GM12864 (cell line): ENCODE measurements around the gene GSC2.

Experiments
- DNase-seq: peaks from one replicate; pipeline ENCODE4 v3.0.0-alpha.2; 2011; ENCODE audit warnings: low read depth
- H3K4me3 ChIP-seq: 2 replicates; pipeline ENCODE4 v1.5.1; 2011; ENCODE audit warnings: mild to moderate bottlenecking, low read depth, low read length, control low read depth
- CTCF ChIP-seq: IDR thresholded peaks from 2 replicates; pipeline ENCODE4 v1.5.1; 2011; ENCODE audit warnings: low read depth, mild to moderate bottlenecking, moderate library complexity, low read length, control low read depth, inconsistent platforms; ENCODE audit errors: missing control alignments

The GSC2 gene

DNA sequence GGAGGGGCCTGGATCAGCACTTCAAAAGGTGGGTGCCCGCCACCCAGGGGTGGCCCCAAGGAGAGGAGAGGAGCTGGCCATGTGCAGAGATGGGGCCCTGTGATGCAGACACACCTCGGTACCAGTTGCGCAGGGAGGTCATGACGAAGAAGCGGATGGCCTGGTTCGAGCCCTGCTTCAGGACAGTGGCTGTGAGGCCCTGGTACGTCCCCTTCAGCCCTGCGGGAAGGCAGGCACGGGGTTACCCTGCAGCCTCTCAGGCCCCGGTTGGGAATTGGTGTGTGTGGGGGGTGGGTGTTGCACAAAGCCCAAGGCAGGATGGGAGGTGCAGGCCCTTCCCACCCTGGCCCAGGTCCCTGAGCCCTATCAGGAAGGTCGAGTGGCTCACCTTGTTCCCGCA is 26.6 kb upstream of the GSC2 start:
- H3K4me3 ChIP-seq: no peak overlapping the region; the same call in 1 of the 2 replicates
- DNase-seq: no peak

GRCh38 chr22:19176175-19176643 is 26.1 kb upstream of the GSC2 start:
- no peak for TF ChIP-seq CTCF
- DNase-seq: no peak
- H3K4me3 ChIP-seq: no peak overlapping the region

More for the DNA sequence above, 26.6 kb upstream of the GSC2 start:
- TF ChIP-seq CTCF: no peak

DNA sequence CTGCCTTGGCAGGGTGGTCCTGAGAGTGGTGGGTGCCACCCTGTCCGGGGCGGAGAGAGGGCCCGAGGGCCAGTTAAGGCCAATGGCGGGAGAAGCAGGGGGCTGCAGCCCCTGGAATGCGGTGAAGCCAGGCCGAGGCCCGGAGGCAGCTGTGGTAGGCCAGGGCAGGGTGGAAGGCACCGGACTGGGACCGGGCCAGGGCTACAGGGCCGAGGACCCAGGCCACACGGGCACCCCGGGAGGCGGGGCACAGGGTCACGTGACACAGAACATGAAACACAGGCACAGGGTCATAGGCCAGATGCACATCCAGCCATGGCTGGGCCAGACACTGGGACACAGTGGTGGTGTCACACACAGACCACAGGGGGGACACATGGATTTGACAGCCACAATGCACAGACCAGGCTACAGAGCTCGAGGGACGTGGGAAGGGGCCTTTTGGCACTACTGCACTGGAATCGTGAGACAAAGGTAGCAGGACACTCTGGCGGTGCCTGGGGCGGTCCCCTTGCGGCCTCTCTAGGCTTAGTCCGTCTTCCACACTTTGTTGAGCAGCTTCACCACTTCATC is 25.6 kb upstream of the GSC2 start:
- DNase-seq: no peak
- TF ChIP-seq CTCF: no peak
- no peak overlapping the region for H3K4me3 ChIP-seq

DNA sequence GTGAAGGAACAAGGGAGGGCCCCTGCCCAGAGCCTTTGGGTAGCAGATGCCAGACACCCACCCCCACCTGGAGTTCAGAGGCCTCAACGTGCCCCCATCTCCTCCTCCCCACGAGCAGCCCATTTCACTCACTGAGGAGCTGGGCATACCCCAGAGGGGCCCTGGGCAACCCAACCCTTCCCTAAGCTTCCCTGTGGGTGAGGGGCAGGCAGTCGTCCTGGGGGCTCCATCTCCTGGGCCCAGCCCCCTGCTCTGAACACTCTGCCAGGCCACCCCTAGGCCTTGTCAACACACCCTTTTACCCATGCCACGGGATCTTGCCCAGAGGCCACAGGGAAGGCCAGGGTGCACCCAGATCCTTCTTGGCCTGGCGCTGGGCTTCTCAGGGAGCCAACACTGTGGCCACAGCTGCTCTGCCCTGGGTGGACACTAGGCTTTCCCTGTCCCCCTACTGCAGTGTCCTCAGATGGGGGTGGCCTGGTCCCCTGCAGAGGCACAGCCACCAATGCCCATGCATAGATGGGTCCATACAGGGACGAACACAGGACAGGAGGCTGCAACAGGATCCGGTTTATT is 25.0 kb upstream of the GSC2 start:
- no peak for DNase-seq
- no peak for TF ChIP-seq CTCF
- H3K4me3 ChIP-seq: no peak overlapping the region

DNA sequence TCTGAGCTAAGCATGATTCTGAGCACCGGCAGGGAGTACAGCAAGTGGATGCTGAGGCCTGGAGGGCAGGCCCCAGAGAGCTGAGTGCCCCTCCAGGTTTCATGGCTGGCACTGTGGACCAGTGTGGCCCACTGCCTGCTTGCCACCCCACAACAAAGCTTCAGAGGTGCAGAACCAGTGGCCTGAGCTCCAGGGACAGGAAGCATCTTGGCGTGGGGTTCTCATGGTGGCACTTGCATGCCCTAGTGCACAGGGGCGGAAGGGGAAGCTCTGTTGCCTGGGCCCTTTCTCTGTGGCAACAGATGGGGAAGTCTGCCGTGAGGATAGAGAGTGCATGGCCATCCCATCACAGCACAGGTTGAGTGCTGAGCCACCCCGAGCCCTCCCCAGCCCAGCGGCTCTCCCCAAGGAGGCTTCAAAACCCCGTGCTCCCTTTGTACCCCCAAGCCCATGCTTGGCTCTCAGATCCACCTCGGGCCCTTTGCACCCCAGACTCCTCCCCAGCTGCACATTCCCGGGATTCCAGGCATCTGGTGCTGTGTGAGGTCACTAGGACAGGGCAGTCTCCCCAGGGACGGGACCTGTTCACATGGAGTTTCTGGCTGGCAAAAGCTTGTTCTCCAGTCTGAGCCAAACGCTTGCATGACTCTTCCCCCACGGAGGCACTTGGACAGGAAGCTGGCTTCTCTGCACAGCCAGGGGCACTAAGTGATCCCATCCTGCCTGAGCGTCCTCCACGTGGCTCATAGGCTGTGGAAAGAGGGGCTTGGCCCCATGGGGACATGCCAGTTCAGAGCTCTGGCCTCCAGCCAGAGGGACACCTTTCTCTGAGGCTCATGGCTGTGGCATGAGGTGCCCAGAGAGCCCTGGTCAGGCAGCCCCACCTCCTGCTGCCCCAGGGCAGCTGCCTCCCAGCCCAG is 24.3 kb upstream of the GSC2 start:
- no peak for TF ChIP-seq CTCF
- DNase-seq: no peak
- H3K4me3 ChIP-seq: peak overlapping the region; percentile 13; the same call in 1 of the 2 replicates

DNA sequence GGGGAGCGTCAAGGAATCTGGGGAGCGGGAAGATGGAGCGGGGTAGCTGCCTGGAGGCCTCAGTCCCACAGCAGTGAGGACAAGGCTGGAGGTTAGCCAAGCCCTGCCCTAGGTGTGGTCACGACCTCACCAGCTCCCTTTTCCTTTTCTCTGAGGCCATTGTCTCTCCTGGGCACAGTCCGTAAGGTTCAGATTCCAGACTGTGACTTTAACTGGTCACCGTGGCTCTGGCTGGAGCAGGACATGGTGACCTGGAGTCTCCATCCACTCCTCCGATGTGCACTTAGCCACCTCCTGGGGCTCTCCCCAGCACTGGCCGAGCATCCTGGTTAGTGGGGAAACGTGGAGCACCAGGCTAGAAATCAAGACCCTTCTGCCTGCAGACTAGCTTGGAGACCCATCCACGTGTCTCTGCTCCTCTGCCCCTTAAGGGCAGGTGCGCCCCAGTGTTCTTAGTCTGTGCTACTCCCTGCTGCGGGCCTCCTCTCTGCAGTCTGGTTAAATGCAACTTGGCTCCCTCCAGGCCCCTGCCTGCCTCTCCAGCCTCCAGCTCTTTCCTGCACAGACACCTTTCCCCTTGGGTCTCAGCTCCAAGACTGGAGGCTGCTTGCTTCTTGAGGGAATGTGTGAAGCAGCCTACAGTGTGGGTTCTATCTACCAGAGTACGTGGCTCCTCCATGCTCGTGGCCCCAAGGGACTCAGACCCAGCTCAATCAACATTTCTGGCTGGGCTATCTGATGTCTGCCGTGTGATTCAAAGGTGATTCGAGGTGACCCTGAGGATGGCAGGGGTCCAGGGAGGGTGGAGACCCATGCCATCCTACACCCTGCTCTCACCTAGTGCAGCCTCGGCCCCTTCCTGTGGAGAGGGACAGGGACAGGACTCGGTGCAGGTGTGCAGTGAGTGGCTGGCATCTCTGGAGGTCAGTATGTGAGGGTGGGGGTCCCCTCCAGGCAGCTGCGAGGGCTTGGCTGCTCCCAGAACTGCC is 23.2 kb upstream of the GSC2 start:
- no peak for TF ChIP-seq CTCF
- no peak for DNase-seq
- H3K4me3 ChIP-seq: peak overlapping the region; percentile 96
